ENCODE data around the gene CROCC. TPM values are rescaled to one million over a fixed set of nuclear protein-coding genes. Genes with fewer than 3 reads are reported as not detected.

The CROCC gene
- total RNA-seq, 4 donors from 2014 or later, result 22.3 to 164 (median 68.4) TPM

GRCh38 chr1:17012775-17013490 is 91.2 kb downstream of the CROCC start:
- Histone ChIP-seq H3K9me3 (no peaks in the 10 kb centered on the region), H3K36me3 (peaks cover 0 to 8% (median 0%) of the 10 kb centered on the region in 3 donors), H3K4me1 (peaks cover 0 to 67% (median 18%) of the 10 kb centered on the region in 4 donors), H3K27me3 (no peaks in the 10 kb centered on the region), H3K27ac (peak overlapping the region in 2 of 4 donors; percentile 24 to 57), H3K4me3 (no peak overlapping the region)
- no peak for DNase-seq (ENCODE audit: low spot score in 2 of 2)
- TF ChIP-seq POLR2A (IDR thresholded peaks at IDR 0.05), result no peak
- TF ChIP-seq EP300 (IDR thresholded peaks at IDR 0.05), result no peak
- no peak for TF ChIP-seq CTCF (IDR thresholded peaks at IDR 0.05)
- 53 to 58% methylated on average over 9 of the region's 9 CpGs for WGBS, 2 donors

DNA sequence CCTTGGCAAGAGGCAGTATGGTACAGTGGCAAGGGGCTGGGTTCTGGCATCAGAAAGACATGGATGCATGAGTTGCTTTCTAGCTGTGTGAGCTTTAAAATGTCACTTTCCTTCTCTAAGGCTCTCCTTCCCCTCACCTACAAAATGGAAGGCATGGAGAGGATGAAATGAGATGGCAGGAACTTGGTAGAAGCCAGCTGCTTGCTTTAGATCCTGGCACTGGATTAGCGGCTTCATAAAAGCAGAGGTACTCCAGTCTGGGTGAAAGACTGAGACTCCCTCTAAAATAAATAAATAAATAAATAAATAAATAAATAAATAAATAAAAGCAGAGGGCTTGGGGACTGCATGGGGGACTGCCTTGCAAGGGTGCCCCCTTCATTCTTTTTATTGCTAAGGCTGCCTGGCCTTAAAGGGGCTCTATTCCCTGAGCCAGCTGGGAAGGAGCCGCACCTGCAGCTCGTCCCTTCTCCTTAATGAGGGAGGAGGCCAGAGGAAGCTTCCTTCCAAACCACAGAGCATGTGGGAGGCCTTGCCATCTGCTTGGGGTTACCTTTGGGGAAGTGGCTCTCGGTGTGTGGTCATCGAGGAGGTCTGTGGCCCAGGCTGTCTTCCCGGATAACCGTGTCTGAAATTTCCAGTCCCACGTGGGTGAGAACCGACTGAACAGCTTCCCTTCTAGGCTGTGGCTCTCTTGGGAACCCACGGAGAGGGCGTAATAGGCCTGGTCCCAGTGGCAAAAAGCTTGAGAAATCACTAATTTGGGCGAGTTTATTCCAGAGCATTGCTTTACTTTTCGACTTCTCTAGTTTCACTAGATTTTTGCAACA is 92.0 kb downstream of the CROCC start:
- DNase-seq (ENCODE audit: low spot score in 2 of 2), result peak; percentile 43

DNA sequence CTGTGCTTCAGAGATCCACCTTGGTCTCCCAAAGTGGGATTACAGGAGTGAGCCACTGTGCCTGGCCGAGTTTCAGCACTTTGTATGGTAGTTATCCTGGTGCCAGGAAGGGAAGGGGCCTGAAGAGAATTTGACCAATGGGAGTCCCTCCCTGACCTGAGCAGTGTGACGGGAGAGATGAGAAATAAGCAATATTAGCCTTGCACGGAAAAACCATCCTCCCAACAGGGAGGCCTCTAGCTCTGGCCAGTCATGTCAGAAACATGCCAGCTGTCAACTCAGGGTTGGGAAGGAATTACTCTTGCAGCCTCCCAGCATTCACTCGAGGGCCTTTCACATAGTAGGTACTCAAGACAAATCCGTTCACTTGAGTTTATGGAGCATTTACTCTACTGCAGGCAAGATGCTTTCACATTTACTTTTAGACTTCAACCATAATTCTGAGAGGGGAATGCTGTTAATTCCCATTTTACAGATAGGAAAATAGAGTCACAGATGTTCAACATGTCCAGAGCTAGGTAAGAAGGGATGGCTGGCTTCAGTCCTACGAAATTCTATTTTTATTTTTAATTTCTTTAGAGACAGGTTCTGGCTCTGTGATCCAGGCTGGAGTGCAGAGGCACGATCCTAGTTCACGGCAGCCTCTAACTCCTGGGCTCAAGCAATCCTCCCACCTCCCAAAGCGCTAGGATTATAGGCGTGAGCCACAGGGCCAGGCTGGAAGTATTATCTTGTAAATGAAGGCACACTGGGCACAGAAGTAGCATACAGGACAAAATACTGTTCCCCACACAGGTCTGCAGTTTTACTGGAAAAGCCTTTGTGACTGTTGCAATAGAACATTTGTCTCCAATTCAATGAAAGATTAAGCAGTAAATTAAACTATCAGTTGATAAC is 93.2 kb downstream of the CROCC start:
- TF ChIP-seq EP300 (IDR thresholded peaks at IDR 0.05) (no peak), POLR2A (IDR thresholded peaks at IDR 0.05) (no peak), CTCF (IDR thresholded peaks at IDR 0.05) (no peak)
- H3K27ac ChIP-seq, result peak overlapping the region in 1 of 4 donors; percentile 17
- peaks cover 0 to 60% (median 16%) of the 10 kb centered on the region in 4 donors for H3K4me1 ChIP-seq
- peaks cover 0 to 28% (median 10%) of the 10 kb centered on the region in 3 donors for H3K36me3 ChIP-seq
- no peak overlapping the region for H3K4me3 ChIP-seq
- H3K27me3 ChIP-seq, result no peaks in the 10 kb centered on the region
- WGBS, 2 donors, result 72 to 73% methylated on average over 10 of the region's 10 CpGs
- no peaks in the 10 kb centered on the region for H3K9me3 ChIP-seq
- DNase-seq (ENCODE audit: low spot score in 2 of 2), result no peak

More for the DNA sequence above, 92.0 kb downstream of the CROCC start:
- TF ChIP-seq EP300 (IDR thresholded peaks at IDR 0.05) (peak in 1 of 2 donors; percentile 30), CTCF (IDR thresholded peaks at IDR 0.05) (no peak)
- peaks cover 0 to 16% (median 0%) of the 10 kb centered on the region in 3 donors for H3K36me3 ChIP-seq
- peak overlapping the region in 2 of 4 donors; percentile 18 to 24 for H3K27ac ChIP-seq
- H3K27me3 ChIP-seq, result no peaks in the 10 kb centered on the region
- WGBS, 2 donors, result 56 to 61% methylated on average over 13 of the region's 13 CpGs
- H3K4me1 ChIP-seq, result peaks cover 0 to 67% (median 18%) of the 10 kb centered on the region in 4 donors
- no peaks in the 10 kb centered on the region for H3K9me3 ChIP-seq
- H3K4me3 ChIP-seq, result no peak overlapping the region

- no peak overlapping the region for H3K4me3 ChIP-seq
These were observed 94.6 kb downstream of the CROCC start for GRCh38 chr1:17016317-17016661.

GRCh38 chr1:17017435-17017834 is 95.7 kb downstream of the CROCC start:
- H3K27ac ChIP-seq, result no peak overlapping the region
- no peaks in the 10 kb centered on the region for H3K27me3 ChIP-seq
- no peak for TF ChIP-seq EP300 (IDR thresholded peaks at IDR 0.05)
- no peak for TF ChIP-seq CTCF (IDR thresholded peaks at IDR 0.05)
- TF ChIP-seq POLR2A (IDR thresholded peaks at IDR 0.05), result no peak
- H3K4me3 ChIP-seq, result no peak overlapping the region
- 91 to 98% methylated on average over 7 of the region's 7 CpGs for WGBS, 2 donors
- DNase-seq (ENCODE audit: low spot score in 2 of 2), result no peak
- peaks cover 0 to 53% (median 31%) of the 10 kb centered on the region in 3 donors for H3K36me3 ChIP-seq
- H3K9me3 ChIP-seq, result no peaks in the 10 kb centered on the region
- peaks cover 0 to 39% (median 4%) of the 10 kb centered on the region in 4 donors for H3K4me1 ChIP-seq

More at GRCh38 chr1:17016317-17016661, 94.6 kb downstream of the CROCC start:
- Histone ChIP-seq H3K4me1 (peaks cover 0 to 47% (median 4%) of the 10 kb centered on the region in 4 donors), H3K27ac (peak overlapping the region in 3 of 4 donors; percentile 17 to 64 (median 36)), H3K27me3 (no peaks in the 10 kb centered on the region), H3K36me3 (peaks cover 0 to 42% (median 21%) of the 10 kb centered on the region in 3 donors), H3K9me3 (no peaks in the 10 kb centered on the region)
- 36 to 47% methylated on average over 5 of the region's 5 CpGs for WGBS, 2 donors
- TF ChIP-seq POLR2A (IDR thresholded peaks at IDR 0.05), result no peak
- peak in 1 of 2 donors; percentile 17 for DNase-seq (ENCODE audit: low spot score in 2 of 2)
